ENCODE measurements around the gene MFAP1. TPM values are rescaled to one million over a fixed set of nuclear protein-coding genes. Genes with fewer than 3 reads are reported as not detected.
"Not testable (repeated sequence)": the region's sequence is repeated elsewhere in the genome, so short reads cannot be mapped to it uniquely, and the experiment has no call there.

MFAP1 gene
- total RNA-seq: 20.3 TPM

GRCh38 chr15:43824302-43825246 is at the start of gene MFAP1:
Gene MFAP1 (minus strand): TSS chr15:43824690. CDS start chr15:43824569, 121 bp downstream.
- DNase-seq: peak; percentile 97

GRCh38 chr15:43873651-43874050 is 49.2 kb upstream of the MFAP1 start:
- no peak for DNase-seq

GRCh38 chr15:43872416-43873020 is 48.0 kb upstream of the MFAP1 start:
- peak; percentile 53 for DNase-seq

- no peak for DNase-seq
These were observed 47.3 kb upstream of the MFAP1 start for GRCh38 chr15:43871835-43872234.

GRCh38 chr15:43868406-43868805 is 43.9 kb upstream of the MFAP1 start:
- no peak for DNase-seq

GRCh38 chr15:43867096-43867495 is 42.6 kb upstream of the MFAP1 start:
- DNase-seq: no peak

GRCh38 chr15:43866636-43867035 is 42.1 kb upstream of the MFAP1 start:
- not testable (repeated sequence) for DNase-seq

GRCh38 chr15:43859546-43859945 is 35.1 kb upstream of the MFAP1 start:
- DNase-seq: no peak

GRCh38 chr15:43854801-43855200 is 30.3 kb upstream of the MFAP1 start:
- no peak for DNase-seq

- no peak for DNase-seq
These were observed 28.1 kb upstream of the MFAP1 start for GRCh38 chr15:43852607-43853006.

GRCh38 chr15:43851251-43851650 is 26.8 kb upstream of the MFAP1 start:
- no peak for DNase-seq

- DNase-seq: no peak
These were observed 20.9 kb upstream of the MFAP1 start for GRCh38 chr15:43845421-43845820.

GRCh38 chr15:43832485-43832884 is 8.0 kb upstream of the MFAP1 start:
- DNase-seq: not testable (repeated sequence)

GRCh38 chr15:43831519-43832052 is 7.1 kb upstream of the MFAP1 start:
- not testable (repeated sequence) for DNase-seq

GRCh38 chr15:43830691-43831275 is 6.3 kb upstream of the MFAP1 start:
- DNase-seq: not testable (repeated sequence)

GRCh38 chr15:43829951-43830540 is 5.6 kb upstream of the MFAP1 start:
- not testable (repeated sequence) for DNase-seq

- no peak for DNase-seq
These were observed 3.7 kb upstream of the MFAP1 start for GRCh38 chr15:43828061-43828657.

- peak; percentile 52 for DNase-seq
These were observed 2.2 kb upstream of the MFAP1 start, which contains the start of gene WDR76 for GRCh38 chr15:43826508-43827341. Gene WDR76 (plus strand): TSS chr15:43827002. CDS start chr15:43827033, 31 bp downstream.

- DNase-seq: no peak
These were observed 1.6 kb upstream of the MFAP1 start for GRCh38 chr15:43826029-43826507.

GRCh38 chr15:43825305-43825704 is 815 bp upstream of the MFAP1 start:
- DNase-seq: not testable (repeated sequence)

- DNase-seq: no peak
These were observed 3.0 kb downstream of the MFAP1 start for GRCh38 chr15:43821505-43821904.

All from skin of body (tissue), 2 donors.